Stimulated activated CD4-positive, alpha-beta T cell treated with anti-CD3 and anti-CD28 coated beads, Interleukin-12 subunit alpha, Interleukin-12 subunit beta, amount 100 ng/mL, for 24 hours (primary cell): ENCODE data around the gene DCHS1.
"Not testable (repeated sequence)": the region's sequence is repeated elsewhere in the genome, so short reads cannot be mapped to it uniquely, and the experiment has no call there.

Experiments used
- DNase-seq, 2 experiments: peaks; one replicate each; pipeline ENCODE4 v3.0.0-alpha.2; 2020; ENCODE audit warnings: low read depth in 2 of 2

The DCHS1 gene

DNA sequence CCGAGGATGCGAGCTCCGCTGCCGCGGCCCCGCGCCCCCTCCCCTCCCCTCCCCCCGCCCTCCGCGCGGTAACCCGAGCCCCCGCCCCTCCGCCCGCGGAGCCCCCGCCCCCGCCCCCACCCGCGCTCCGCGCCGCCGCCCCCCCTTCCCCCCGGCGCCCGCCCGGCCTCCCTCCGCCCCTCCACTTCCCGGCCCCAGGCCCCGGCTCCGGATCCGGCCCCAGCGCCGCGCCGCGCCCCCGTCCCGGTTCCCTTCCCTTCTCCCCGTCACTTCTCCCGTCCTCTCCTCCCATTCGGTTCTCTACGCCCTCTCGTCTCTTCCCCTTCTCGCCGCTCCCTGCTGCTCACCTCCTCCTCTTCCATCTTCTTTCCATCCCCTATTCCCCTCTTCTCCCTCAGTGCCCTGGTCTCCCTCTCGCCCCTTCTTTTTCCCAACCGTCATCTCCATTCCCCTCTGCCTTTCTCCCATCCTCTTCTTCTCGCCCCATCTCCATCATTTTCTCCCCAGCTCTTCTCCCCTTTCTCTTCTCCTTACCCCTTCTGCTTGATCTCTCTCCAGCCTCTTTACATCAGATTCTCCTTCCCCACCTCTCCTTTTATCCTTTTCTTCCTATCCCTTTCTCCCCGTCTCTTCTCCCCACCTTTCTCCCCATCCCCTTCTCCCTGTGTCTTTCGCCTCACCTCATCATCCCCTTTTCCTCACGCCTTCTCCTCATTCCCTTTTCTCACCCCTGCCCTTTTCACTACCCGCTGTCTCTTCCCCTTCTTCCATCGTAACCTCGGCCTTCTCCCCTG is at the start of gene DCHS1:
TSS of gene DCHS1 (minus strand) at position 20 of the 794 bp plus-strand sequence. CDS start 14,196 bp downstream, outside the sequence.
- no peak for DNase-seq

GRCh38 chr11:6703247-6704063 is 47.8 kb upstream of the DCHS1 start:
- no peak for DNase-seq

GRCh38 chr11:6701955-6702354 is 46.3 kb upstream of the DCHS1 start:
- DNase-seq, result not testable (repeated sequence)

- DNase-seq, result no peak
These were observed 39.8 kb upstream of the DCHS1 start for GRCh38 chr11:6695377-6695776.

GRCh38 chr11:6694229-6694535 is 38.6 kb upstream of the DCHS1 start:
- no peak for DNase-seq

GRCh38 chr11:6693342-6694228 is 38.0 kb upstream of the DCHS1 start:
- peak; percentile 13 to 54 for DNase-seq

DNA sequence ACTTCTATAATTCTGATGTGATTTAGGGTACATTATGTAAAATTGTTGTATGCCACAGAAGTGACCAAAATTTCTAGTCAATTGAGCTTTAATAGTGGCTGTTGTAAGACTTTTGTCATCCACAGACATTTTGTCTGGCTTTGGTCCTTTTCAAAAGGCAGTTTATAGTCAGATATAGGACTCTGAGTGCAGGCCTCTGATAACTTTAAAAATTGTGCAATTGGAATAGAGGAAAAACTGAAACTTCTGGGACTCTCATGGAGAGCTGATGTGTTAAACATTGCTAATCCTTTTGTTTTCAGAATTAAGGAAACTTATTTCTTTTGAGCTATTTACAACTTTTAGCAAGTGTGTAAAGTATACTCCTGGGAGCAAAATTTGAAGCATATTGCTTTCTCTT is 36.5 kb upstream of the DCHS1 start:
- DNase-seq, result no peak

GRCh38 chr11:6690431-6691132 is 35.0 kb upstream of the DCHS1 start:
- not testable (repeated sequence) for DNase-seq

DNA sequence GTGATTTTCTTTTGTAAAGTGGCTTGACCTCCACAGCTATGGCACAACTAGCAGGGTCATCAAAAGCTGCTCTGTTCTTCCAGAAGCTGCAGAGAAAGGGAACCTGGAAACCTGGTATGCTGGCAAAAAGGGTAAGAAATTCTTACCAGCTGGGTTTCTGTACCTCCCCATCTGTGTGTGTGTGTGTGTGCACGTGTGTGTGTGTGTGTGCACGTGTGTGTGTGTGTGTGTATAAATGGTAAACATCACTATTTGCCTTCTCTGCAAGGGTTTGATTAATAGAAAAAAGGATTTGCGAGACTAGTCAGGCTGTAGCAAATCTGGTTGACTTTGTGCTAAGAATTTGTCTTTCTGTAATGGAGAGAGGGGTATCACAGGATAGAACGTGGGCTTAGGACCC is 32.3 kb upstream of the DCHS1 start:
- DNase-seq, result no peak

DNA sequence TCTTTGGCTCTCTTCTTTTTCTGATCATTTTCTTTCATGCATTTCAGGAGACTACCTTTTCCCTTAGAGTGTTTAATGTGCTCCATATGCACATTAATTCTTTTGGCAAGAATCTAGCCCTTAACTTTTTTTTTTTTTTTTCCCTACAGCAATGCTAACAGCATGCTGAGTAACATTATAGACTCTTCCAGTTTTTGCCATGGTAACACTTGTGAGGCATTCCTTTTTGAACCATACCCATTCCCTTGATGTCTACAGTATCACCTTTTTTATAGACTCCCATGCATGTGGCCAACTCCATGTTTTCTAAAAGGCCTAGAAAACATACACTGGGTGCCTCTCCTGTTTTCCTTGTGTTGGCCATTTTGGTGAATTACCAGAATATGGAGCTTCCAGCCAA is 30.4 kb upstream of the DCHS1 start:
- no peak for DNase-seq

- DNase-seq, result not testable (repeated sequence)
These were observed 28.5 kb upstream of the DCHS1 start for GRCh38 chr11:6684068-6684467.

DNA sequence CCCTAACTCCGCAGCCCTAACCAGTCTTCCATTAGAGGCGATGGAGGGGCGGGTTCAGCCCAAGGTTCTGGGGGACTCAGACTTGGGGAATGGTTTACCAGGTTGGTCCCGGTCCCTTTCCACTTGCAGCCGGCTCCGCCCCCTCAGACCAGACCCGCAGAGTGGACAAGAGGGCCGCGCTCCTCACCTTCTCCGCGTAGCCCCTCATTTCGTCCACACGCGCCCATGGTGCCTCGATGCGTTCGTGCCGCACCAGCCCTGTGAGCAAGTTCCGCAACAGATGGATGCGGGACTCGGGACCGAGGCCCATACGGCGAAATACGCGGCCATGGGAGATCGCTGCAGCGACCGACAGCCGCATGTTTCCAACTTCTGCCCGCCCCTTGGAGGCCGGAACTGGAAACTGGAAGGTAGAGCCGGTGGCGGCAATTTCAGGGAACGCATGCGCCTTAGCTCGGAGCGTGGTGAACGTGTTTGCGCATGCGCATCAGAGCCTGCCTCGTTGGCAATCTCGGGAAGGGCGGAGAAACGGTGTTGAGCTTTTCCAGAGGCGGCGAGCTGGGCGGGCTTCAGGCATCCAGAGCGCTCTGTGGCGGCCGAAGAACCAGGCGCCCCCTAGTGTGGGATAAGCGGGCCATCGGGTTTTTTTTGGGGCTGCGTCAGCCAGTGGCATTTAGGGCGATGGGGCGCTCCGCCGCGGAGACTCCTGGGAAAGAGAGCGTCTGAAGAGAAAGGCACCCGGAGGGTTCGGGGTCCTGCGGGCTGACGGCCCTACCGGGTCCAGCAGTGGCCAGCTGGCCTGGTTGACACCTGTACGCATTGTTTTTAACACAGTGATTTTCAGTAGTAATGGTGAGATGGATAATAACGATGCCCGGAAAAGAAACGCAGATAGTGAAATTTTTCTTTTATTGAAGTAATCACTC is 27.6 kb upstream of the DCHS1 start, which contains the start of gene MRPL17:
TSS of gene MRPL17 (minus strand) at position 405 of the 926 bp plus-strand sequence. CDS start at position 361, 44 bp downstream.
- DNase-seq, result peak; percentile 97 to 98

- no peak for DNase-seq
These were observed 27.0 kb upstream of the DCHS1 start for GRCh38 chr11:6682591-6682935.

- DNase-seq, result no peak
These were observed 26.3 kb upstream of the DCHS1 start for GRCh38 chr11:6681949-6682348.

DNA sequence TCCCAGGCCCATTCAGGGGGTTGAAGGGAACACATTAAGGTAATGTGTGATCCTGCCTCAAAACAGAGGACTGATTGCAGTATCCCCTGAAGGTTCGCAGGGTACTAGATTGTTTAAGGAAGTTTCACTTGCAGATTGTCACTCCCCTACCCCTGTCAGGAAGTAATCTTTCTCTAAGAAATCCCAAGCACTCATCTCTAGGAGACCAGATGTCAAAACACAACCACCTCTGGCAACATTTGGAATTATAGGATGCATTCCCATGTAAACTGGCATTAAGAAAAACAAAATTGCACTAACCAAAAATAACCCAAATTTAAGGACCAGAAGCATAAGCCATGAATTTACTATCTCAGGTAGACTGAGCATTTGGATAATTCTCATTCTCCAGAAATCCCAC is 25.9 kb upstream of the DCHS1 start:
- DNase-seq, result no peak

GRCh38 chr11:6677018-6677417 is 21.4 kb upstream of the DCHS1 start:
- DNase-seq, result no peak

- no peak for DNase-seq
These were observed 19.3 kb upstream of the DCHS1 start for GRCh38 chr11:6674862-6675261.

DNA sequence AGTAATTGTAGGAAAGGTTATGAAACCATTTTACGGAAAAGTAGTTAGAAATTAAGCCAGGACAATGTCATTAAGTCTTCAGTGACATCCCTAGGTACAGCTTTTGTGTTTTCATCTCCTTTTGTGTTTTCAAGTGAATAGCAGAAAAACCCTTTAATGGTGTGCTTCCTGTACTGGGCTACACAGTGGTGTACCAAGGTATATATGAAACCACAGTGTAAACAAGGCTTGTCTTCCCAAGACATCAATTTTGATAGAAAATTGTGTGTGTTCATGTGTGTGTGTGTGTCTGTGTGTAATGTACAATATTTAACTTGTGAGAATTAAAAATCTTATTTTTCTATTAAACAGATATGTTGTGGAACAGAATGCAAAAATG is 18.6 kb upstream of the DCHS1 start:
- no peak for DNase-seq

GRCh38 chr11:6673523-6674218 is 18.1 kb upstream of the DCHS1 start:
- DNase-seq, result no peak

DNA sequence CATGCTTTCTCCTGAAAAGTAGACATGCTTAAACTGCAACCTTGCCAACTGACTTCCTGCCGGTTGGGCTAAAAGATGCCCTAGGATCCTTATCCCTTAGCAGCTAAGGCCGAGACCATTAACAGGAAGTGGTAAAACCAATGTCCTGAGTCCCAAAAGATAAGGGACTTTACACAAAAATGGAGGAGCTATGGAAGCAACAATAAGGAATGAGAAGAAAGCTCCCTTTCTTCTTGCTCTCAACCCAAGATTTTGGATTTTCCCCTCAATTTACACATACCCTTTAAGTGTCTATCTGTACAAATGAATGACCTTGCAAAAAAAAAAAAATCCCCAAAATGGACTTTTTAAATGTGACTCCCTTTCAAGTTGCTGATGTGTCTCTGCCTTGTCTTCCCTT is 16.4 kb upstream of the DCHS1 start:
- DNase-seq, result no peak
